IgD-negative memory B cell (primary cell): ENCODE results near the gene STON1. TPM values are rescaled to one million over a fixed set of nuclear protein-coding genes. Genes with fewer than 3 reads are reported as not detected.
"Not testable (repeated sequence)": the region's sequence is repeated elsewhere in the genome, so short reads cannot be mapped to it uniquely, and the experiment has no call there.

ENCODE experiments used
- H3K27ac Mint-ChIP-seq, 3 donors: one replicate each; pipeline ENCODE4 v1.8.0; 2020 to 2022; ENCODE audit warnings: mild to moderate bottlenecking in 3 of 3, mixed read lengths in 3 of 3, moderate library complexity in 1 of 3
- H3K27me3 Mint-ChIP-seq: one replicate; pipeline ENCODE4 v1.8.0; 2021; ENCODE audit warnings: mixed read lengths
- H3K36me3 Mint-ChIP-seq: one replicate; pipeline ENCODE4 v1.8.0; 2020; ENCODE audit warnings: mild to moderate bottlenecking, mixed read lengths
- H3K4me1 Mint-ChIP-seq, 3 donors: one replicate each; pipeline ENCODE4 v1.8.0; 2020 to 2022; ENCODE audit warnings: mixed read lengths in 3 of 3, mild to moderate bottlenecking in 1 of 3
- H3K4me3 Mint-ChIP-seq, 4 donors: one replicate each; pipeline ENCODE4 v1.8.0; 2020 to 2022; ENCODE audit warnings: mild to moderate bottlenecking in 4 of 4, mixed read lengths in 4 of 4, moderate library complexity in 3 of 4
- H3K9me3 Mint-ChIP-seq, 3 donors: one replicate each; pipeline ENCODE4 v1.8.0; 2020 to 2021; ENCODE audit warnings: mixed read lengths in 3 of 3, mild to moderate bottlenecking in 1 of 3
- polyA plus RNA-seq: library from polyadenylated mRNA; unstranded; fragments of 300-500 nt; fragmentation: Illumina TruSeq; gene quantifications from one replicate; pipeline ENCODE4 v1.2.3, GENCODE V29; 2021

The STON1 gene
- polyA plus RNA-seq, 1 donor from 2014 or later: 0.06 TPM

DNA sequence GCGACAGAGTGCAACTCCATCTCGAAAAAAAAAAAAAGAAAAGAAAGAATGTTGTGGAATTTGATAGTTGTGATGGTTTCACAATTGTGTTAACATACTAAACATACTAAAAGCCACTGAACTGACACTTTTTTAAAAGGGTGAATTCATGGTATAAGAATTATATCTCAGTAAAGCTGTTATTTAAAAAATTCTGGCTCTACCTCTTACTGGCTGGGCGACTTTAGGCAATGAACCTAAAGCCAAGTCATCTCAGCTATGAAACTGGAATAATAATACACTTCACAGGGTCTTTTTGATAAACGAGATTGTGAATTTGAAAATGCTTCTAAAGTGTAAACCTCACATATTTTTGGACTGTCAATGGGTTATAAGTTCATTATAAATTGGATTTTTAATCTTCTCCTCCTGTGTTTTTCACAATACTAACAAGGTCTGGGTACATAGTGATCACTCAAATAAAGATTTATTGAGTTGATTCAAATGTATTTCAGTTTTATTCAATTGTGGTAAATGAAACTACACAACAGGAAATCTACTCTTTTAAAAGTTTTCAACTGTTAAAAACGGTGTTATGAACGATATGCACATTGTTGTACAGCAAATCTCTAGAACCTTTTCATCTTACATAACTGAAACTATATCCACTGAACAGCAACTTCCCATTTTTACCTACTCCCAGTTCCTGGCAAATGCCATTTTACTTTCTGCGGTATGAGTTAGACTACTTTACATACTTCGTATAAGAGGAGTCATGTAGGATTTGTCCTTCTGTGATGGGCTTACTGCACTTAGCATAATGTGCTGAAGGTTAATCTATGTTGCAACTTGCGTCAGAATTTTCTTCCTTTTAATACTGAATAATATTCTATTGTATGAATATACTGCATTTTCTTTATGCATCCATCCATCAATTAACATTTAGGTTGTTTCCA, 44.7 kb downstream of the STON1 start:
- no peaks in the 10 kb centered on the region for H3K36me3 Mint-ChIP-seq
- H3K4me3 Mint-ChIP-seq: no peak overlapping the region
- no peaks in the 10 kb centered on the region for H3K27me3 Mint-ChIP-seq
- no peak overlapping the region for H3K27ac Mint-ChIP-seq
- peaks cover 0 to 4% (median 2%) of the 10 kb centered on the region in 3 donors for H3K4me1 Mint-ChIP-seq
- H3K9me3 Mint-ChIP-seq: no peaks in the 10 kb centered on the region

DNA sequence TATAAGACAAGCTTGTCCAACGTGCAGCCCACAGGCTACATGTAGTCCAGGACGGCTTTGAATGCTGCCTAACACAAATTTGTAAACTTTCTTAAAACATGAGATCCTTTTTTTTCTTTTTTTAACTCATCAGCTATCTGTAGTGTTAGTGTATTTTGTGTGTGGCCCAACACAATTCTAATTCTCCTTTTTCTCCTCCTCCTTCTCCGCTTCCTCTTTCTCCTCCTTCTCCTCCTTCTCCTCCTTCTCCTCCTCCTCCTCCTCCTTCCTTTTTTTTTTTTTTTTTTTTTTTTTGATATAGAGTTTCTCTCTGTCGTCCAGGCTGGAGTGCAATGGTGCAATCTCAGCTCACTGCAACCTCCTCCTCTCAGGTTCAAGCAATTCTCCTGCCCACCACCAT, 48.4 kb downstream of the STON1 start:
- no peaks in the 10 kb centered on the region for H3K9me3 Mint-ChIP-seq
- no peaks in the 10 kb centered on the region for H3K36me3 Mint-ChIP-seq

DNA sequence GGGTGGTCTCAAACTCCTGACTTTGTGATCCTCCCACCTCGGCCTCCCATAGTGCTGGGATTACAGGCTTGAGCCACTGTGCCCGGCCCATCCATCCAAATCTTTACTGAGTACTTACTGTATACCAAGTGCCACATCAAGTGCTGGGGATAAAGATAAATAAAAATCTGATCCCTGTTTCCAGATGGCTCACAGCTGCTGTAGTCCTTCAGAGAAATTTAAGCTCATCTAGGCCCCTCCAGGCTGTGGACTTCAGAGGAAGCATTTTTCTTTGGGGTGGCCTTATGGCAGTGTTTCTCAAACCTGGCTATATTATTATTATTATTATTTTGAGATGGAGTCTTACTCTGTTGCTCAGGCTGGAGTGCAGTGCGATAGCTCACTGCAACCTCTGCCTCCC, 54.0 kb downstream of the STON1 start:
- H3K27ac Mint-ChIP-seq: no peak overlapping the region

More for the DNA sequence above, 48.4 kb downstream of the STON1 start:
- Mint-ChIP-seq H3K27ac (no peak overlapping the region), H3K4me3 (no peak overlapping the region), H3K27me3 (no peaks in the 10 kb centered on the region), H3K4me1 (peaks cover 0 to 4% (median 2%) of the 10 kb centered on the region in 3 donors)

DNA sequence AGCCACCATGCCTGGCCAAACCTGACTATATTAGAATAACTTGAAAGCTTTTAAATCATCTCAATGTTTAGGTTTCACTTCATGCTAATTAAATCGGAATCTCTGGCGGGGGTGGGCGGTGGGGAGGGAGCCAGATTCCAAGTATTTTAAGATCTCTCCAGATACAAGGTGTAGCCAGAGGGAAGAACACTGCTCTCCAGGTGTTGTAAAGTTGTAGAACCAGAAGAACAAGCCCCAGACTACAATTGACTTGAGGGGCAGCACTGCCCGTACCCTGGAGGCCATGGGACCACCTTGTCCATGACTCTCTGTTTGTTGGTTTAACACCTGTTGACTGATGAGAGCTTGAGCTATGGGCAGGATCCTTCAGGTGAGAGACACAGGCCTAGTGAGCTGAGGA, 54.6 kb downstream of the STON1 start:
- Mint-ChIP-seq H3K4me1 (peaks cover 0 to 1% (median 1%) of the 10 kb centered on the region in 3 donors), H3K27me3 (peaks cover 3% of the 10 kb centered on the region), H3K9me3 (no peaks in the 10 kb centered on the region), H3K4me3 (no peak overlapping the region), H3K27ac (no peak overlapping the region), H3K36me3 (no peaks in the 10 kb centered on the region)

More for the DNA sequence above, 54.0 kb downstream of the STON1 start:
- Mint-ChIP-seq H3K4me3 (no peak overlapping the region), H3K36me3 (no peaks in the 10 kb centered on the region), H3K9me3 (no peaks in the 10 kb centered on the region), H3K27me3 (peaks cover under 1% of the 10 kb centered on the region), H3K4me1 (peaks cover 0 to 1% (median 1%) of the 10 kb centered on the region in 3 donors)

DNA sequence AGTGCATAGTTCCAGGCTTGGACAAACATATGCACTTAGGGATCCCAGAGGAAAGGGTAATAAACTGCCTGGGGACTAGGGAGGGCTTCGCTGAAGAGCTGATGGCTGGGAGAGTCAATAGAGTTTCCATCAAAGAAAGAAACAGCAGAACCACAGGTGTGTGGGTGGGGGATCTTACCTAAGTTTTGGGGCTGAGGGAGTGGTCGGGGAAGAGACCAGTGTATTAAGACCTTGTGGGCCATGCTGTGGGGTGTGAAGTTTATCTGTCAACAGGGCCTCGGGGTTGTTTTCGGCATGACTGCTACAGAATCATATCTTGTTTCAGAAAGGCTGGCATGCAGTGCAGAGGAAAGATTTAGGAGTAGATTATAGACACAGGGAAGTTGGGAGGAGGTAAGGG, 56.5 kb downstream of the STON1 start:
- Mint-ChIP-seq H3K27me3 (peaks cover 3% of the 10 kb centered on the region), H3K27ac (no peak overlapping the region), H3K4me1 (peaks cover 0 to 1% (median 0%) of the 10 kb centered on the region in 3 donors), H3K36me3 (no peaks in the 10 kb centered on the region), H3K4me3 (no peak overlapping the region), H3K9me3 (no peaks in the 10 kb centered on the region)

DNA sequence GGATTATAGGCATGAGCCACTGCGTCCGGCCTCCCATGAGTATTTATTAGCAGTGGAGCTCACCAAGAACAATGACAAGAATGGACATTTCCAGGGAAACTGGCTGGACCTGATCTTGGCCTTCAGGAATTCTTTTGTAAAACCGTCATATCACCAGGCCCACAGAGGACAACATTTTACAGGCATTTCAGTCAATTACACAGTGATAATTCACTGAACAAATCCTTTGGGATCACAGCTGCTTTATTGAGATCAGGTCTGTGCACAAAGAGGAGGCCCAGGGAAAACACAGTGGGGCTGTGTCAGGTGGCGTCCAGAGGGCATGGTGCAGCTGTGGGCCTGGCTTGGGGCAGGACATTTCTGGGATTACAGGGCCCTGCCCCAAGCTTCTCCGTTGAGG, 57.6 kb downstream of the STON1 start:
- H3K4me1 Mint-ChIP-seq: peaks cover 0 to 1% (median 0%) of the 10 kb centered on the region in 3 donors
- H3K4me3 Mint-ChIP-seq: no peak overlapping the region
- H3K36me3 Mint-ChIP-seq: no peaks in the 10 kb centered on the region
- no peak overlapping the region for H3K27ac Mint-ChIP-seq
- H3K9me3 Mint-ChIP-seq: no peaks in the 10 kb centered on the region
- H3K27me3 Mint-ChIP-seq: peaks cover 3% of the 10 kb centered on the region

DNA sequence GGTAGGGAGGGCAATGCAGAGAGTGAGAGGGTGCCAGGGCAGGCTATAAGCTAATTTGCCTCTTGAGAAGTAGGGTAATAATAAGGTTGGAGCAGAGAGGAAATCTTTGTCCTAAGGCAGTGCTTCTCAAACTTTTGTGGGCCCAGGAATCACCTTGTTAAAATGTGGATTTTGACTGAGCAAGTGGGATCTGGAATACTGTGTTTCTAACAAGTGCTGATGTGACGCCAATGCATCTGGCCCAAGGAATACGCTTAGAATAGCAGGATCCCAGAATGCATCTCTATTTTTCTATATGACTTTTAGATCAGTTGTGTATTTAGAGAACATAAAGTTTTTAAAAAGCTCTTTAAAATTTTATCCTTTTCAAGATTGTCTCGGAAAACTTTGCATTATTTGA, 58.0 kb downstream of the STON1 start:
- Mint-ChIP-seq H3K9me3 (no peaks in the 10 kb centered on the region), H3K27ac (no peak overlapping the region), H3K4me1 (peaks cover 0 to 1% (median 0%) of the 10 kb centered on the region in 3 donors), H3K27me3 (peaks cover 3% of the 10 kb centered on the region), H3K36me3 (no peaks in the 10 kb centered on the region), H3K4me3 (no peak overlapping the region)

DNA sequence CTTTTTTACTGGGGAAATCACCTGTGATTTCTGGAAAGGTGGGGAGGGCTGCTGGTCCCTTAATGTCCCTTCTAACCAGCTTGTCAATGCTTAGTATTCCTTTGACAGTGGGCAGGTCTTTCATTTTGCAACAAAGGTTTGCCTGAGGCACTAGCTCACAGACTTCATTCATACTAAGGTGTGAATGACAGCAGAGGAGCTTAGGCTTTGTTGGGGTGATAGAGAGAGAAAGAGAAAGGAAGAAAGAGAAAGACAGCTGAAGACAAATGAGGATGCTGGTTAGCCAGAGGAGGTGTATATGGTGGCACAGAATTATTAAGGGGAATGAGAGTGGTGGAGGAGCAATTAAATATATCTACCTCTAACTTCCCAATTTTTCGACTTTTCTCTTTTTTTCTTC, 58.8 kb downstream of the STON1 start:
- Mint-ChIP-seq H3K36me3 (no peaks in the 10 kb centered on the region), H3K4me3 (no peak overlapping the region), H3K9me3 (no peaks in the 10 kb centered on the region), H3K27me3 (peaks cover 3% of the 10 kb centered on the region), H3K27ac (no peak overlapping the region), H3K4me1 (peaks cover 0 to 1% (median 0%) of the 10 kb centered on the region in 3 donors)

DNA sequence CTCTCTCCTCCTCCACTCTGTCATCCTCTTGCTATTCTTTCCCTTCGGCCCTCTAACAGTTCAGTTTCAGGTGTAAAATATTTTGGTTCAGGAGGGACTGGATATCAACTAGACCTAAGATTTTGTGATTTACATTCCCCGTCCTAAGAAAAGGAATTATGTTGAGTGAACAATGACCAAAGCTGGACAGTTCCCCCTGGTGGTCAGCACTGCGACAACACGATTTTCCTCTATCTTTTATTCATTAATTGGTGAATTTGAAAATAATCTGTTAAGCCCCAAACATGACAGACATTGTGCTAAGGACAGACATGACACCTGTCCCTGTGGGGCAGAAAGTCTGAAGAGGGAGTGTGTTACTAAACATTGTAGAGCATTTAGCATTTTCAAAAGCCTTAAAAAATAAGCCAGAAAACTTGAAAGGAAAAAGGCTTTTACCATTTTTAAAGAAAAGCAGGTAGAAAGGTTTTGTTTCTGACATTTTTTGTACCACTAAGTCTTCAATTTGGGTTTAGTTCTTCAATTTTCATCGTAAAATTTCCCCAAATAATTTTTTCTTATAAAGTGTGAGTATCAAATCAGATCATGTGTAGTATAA, 59.3 kb downstream of the STON1 start:
- Mint-ChIP-seq H3K27me3 (peaks cover 3% of the 10 kb centered on the region), H3K27ac (no peak overlapping the region), H3K9me3 (no peaks in the 10 kb centered on the region), H3K4me3 (no peak overlapping the region), H3K4me1 (peaks cover 0 to 1% (median 0%) of the 10 kb centered on the region in 3 donors), H3K36me3 (no peaks in the 10 kb centered on the region)

DNA sequence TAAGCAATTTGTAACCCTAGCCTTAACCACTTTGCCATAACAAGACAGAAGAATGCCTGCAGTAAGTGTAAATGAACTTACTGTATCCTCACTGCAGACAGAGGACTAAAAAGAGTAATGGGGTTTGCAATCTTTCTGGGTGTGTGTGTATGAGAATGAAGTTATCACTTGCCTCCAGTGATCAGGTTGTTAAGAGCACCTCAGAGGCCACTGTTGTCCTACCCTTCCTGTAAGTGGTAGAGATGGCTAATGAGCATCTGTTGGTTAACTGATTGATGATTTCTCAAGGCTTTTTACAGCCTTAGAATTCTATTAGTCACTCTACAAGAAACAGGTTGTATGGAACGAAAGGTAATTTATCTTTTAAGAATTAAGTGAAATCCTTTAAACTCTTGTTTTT, 60.1 kb downstream of the STON1 start:
- Mint-ChIP-seq H3K9me3 (no peaks in the 10 kb centered on the region), H3K27ac (no peak overlapping the region), H3K4me1 (peaks cover 0 to 1% (median 0%) of the 10 kb centered on the region in 3 donors), H3K27me3 (peaks cover 3% of the 10 kb centered on the region), H3K36me3 (no peaks in the 10 kb centered on the region), H3K4me3 (no peak overlapping the region)

DNA sequence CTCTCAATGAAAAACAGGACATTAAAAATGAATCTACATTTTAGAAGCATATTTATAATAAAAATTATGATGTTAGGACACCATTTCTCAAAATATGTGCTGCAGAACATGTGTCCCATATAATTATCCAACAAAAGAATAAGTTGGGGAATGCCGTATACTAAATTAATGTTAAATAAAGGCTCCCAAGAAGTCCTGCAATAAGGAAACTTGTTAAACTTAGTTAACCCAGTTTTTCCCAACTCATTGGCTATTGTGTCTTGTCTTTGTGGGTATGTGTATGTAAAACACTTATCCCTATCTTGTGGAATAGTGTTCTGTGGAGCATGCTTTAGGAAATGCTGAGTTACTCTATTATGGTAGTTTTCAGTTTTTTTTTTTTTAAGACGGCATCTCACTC, 62.1 kb downstream of the STON1 start:
- Mint-ChIP-seq H3K27me3 (peaks cover 3% of the 10 kb centered on the region), H3K4me3 (no peak overlapping the region), H3K36me3 (no peaks in the 10 kb centered on the region), H3K27ac (no peak overlapping the region), H3K9me3 (no peaks in the 10 kb centered on the region), H3K4me1 (peaks cover 0 to 1% (median 0%) of the 10 kb centered on the region in 3 donors)

DNA sequence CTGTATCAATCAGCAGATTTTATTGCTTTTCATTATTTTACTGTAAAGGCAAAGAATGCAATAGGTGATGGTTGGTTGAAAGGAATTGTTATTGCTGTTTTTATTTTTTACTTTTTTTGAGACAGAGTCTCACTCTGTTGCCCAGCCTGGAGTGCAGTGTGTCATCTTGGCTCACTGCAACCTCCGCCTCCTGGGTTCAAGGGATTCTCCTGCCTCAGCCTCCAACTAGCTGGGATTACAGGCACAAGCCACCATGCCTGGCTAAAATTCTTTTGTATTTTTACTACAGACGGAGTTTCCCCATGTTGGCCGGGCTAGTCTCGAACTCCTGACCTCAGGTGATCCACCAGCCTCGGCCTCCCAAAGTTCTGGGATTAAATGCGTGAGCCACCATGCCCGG, 66.8 kb downstream of the STON1 start:
- not testable (repeated sequence) for H3K4me3 Mint-ChIP-seq, H3K4me1 Mint-ChIP-seq, H3K27me3 Mint-ChIP-seq

DNA sequence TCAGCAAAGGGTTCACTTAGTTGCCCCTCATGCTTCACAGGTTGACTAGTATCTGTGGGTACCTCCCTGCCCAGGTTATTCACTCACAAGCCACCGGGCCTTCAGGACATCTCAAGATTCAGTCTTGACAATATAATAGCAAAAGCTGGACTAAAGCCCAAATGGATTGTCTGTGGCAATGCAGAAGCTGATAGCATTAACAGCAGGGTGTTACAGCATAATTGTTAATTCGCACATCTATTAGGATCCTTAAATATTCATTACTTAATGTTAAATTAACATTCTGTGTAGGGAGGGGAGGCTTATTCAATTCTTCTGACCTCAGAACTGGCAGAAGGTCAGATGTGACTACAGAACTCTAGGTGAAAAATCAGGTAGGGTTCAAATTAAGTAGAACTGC, 67.5 kb downstream of the STON1 start:
- H3K27me3 Mint-ChIP-seq: no peaks in the 10 kb centered on the region

More for the DNA sequence above, 66.8 kb downstream of the STON1 start:
- not testable (repeated sequence) for H3K36me3 Mint-ChIP-seq, H3K9me3 Mint-ChIP-seq, H3K27ac Mint-ChIP-seq

DNA sequence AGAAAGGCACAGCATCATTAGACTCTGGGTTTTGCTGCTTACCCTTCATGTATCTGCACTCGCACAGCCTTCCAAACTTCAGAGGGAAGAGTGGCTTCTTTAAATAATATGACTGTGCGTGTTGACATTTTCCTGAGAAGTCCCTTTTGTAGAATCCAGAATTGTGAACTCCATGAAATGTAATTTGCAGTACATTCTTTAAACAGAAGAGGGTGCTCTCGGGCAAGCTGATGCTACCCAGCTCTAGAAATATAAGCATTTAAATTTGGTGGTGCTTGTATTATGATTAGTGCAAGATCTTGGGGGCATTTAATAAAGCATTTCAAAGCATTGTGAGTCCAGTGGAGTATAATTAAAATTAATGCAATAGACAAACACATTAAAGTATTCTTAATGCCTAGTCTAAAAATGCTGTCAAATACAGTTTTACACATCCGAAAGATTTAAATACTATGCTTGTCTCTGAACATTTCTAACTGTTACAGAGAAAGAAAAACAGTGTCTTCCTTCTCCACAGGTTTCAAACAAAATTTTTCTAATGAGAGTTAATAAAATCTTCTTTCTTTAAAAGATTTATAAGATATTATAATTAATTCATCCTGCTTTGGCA, 70.4 kb downstream of the STON1 start:
- Mint-ChIP-seq H3K4me1 (peaks cover 0 to 4% (median 0%) of the 10 kb centered on the region in 3 donors), H3K27me3 (peaks cover 2% of the 10 kb centered on the region), H3K4me3 (no peak overlapping the region), H3K36me3 (no peaks in the 10 kb centered on the region), H3K9me3 (no peaks in the 10 kb centered on the region), H3K27ac (no peak overlapping the region)

More for the DNA sequence above, 67.5 kb downstream of the STON1 start:
- no peaks in the 10 kb centered on the region for H3K9me3 Mint-ChIP-seq
- no peak overlapping the region for H3K27ac Mint-ChIP-seq
- no peak overlapping the region for H3K4me3 Mint-ChIP-seq
- no peaks in the 10 kb centered on the region for H3K4me1 Mint-ChIP-seq
- H3K36me3 Mint-ChIP-seq: no peaks in the 10 kb centered on the region

DNA sequence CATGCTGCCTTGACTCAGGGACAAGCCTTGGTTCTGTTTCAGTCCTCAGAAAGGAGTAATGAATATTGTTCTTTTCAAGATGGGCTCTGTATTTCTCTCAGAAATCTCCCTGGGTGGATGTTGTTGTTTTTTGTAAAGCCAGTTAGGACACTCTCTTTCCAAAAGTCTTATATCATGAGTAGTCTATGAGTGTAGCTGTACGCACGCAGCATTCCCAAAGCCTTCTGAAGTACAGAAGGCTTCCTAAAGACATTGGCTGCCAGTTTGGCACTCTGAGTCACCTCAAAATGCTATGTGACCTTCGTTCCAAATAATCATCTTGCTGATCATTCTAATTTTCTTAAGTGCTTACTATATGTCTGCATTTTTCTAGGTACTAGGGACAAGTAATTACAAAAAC, 71.0 kb downstream of the STON1 start:
- peaks cover 0 to 4% (median 0%) of the 10 kb centered on the region in 3 donors for H3K4me1 Mint-ChIP-seq
- H3K27me3 Mint-ChIP-seq: peaks cover 2% of the 10 kb centered on the region
- H3K9me3 Mint-ChIP-seq: no peaks in the 10 kb centered on the region
- H3K36me3 Mint-ChIP-seq: no peaks in the 10 kb centered on the region
- H3K4me3 Mint-ChIP-seq: no peak overlapping the region
- H3K27ac Mint-ChIP-seq: no peak overlapping the region
